Stromal cell of bone marrow (primary cell): ENCODE measurements around the gene MAP7.

Experiments used
- DNase-seq: peaks from one replicate; pipeline ENCODE4 v3.0.0-alpha.2; 2012; ENCODE audit warnings: low read depth

The MAP7 gene

DNA sequence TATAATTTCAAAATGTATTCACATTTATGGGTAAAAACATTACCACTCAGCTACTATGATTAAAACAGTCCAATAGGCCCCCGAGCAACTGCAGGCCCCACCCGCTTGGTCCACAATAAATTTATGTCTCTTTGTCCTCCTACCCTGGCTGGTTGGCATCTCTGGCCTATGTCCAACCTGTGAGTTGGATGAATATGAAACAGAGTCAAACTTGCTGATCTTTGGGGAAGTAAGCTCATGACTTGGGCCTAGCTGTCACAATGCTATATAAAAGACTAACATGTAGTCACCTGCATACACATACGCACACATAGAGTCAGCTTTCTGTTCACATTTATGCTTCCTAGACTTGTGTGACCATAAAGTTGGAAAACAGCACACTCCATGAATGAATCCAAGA, 20.5 kb downstream of the MAP7 start:
- DNase-seq: no peak

DNA sequence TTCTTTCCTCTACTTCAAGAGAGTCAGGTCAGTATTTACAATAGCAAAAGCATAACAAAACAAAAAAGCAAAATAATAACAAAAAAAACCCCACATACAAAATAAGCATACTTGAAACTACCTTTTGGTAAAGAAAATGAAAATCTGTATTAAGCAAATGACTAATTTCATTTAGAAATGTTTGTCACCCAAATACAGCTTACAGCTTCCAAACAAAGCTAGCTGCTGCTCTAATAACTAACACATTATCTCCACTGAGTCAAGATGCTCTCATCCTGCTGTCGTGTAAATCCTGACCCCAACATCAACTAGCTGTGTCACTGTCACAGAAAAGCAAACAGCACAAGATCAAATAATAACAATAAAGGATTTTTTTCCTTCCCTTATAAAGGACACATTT, 21.7 kb downstream of the MAP7 start:
- DNase-seq: no peak

DNA sequence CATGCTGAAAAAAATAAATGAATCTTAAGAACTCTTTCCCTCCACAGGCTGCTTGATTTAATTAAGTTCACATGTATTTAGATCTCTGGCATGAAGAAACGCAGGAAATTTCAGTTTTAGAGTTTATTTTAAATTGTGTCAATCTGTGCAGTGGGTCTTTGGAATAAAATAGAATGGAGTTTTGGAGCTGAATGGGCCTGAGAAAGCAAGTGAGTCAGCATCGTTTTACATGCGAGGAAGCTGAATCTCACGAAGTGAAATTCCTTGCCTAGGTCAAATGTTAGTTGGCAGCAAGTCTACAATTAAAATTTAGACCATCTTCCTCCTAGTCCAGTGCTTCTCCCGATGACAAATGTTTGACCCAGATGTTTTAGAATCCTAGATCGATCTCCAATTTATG, 22.4 kb downstream of the MAP7 start:
- DNase-seq: no peak

- DNase-seq: no peak
These were observed 23.3 kb downstream of the MAP7 start for GRCh38 chr6:136526937-136527336.

DNA sequence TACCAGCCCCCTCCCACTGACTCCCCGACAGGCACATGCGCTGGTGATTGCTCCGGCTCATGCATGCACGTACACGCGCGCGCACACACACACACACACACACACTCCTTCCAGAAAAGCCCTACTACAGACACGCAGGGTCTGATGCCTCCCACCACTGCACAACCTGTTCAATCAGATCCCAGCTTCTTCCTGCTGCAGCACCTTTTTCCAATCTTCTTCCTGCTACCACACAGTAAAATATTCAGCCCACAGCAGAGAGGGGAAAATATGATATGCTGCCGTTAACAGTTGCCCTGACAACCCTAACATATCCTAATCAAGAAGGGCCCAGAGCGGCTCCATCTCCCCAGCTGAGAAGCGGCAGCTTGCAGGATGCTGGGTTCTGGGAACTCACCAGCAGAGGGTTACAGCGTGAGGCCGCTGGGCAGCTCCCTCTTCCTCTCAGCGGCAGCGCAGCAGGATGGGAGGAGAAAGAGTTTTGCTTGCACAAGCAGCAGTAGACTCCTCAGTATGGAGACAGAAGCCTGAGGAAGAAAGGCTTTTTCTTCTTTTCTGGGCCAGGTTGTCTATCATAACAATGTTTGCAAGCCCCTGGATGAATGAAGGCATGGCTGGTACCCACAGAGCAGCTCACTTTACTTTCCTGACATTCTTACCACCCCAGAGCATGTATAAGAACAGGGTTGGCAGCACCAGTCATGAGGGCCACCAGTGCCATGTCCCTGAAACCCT, 23.9 kb downstream of the MAP7 start:
- DNase-seq: peak; percentile 31

DNA sequence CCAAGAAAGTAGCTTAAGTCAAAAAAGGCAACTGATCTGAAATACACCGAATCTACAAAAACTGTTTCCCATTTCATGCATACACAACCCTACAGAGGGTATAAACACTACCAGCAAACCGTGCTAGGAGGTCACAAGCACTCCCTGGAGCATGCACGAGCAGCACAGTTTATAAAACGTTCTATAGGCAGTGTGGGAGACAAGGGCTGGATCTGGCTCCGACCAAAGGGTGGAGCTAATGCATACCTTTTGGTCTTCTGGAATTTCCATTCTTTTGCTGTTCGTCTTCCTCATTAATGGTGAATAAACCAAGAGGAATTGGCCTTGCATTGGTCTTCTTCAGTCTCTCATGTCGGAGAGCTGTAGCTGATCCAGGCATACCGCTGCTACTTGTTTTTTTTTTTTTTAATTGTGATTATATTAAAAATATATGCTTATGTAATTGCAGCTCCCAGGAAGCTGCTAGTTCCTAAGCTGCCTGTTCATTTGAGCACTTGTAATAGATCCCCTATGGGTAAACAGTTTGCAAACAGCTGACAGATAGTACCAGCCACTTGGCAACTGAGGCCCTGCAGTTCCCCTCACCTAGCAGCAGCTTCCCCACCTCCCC, 24.5 kb downstream of the MAP7 start:
- no peak for DNase-seq

- no peak for DNase-seq
These were observed 25.2 kb downstream of the MAP7 start for GRCh38 chr6:136524936-136525413.

DNA sequence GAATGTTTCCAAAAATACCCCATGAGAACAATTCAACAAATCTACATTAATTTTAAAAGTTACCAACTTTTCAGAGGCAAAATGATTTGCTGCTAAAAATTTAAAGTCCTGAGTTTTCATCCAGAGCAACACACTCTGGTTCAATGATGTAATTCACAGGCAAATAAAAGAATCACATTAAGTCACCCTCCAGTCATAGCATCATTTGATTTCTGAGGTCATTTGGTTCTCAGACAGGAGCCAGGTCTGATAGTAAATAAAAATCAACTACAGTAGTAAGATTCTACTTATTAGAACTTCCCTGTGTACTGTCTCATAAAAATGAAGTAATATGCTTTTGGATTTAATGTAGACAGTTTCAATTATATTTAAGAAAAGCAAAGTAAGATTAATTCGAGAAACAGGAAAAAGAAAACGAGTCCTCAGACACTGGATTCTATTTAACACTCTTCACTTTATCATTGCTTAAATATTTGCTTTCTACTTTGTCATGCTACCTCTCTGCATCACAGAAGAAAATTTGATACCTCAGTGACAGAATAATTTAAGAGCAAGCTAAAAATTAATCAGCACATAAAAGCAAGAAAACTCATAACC, 25.8 kb downstream of the MAP7 start:
- DNase-seq: no peak

DNA sequence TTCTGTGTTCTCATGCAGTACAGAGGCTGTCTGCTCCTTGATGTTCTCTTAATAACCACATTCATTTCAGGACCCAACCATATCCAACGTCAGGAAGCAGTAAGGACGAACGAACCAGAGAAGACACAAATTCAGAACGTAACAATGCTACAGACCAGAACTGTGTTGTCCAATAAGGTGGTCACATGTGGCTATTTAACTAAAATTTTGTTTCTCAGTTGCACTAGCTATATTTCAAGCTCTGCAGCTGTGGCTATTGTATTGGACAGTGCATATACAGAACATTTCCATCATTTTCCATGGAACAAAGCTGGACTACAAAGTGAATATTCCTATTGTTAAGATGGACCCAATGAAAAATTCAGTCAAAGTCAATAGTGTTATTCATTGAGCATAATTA, 27.0 kb downstream of the MAP7 start:
- DNase-seq: no peak

- no peak for DNase-seq
These were observed 27.6 kb downstream of the MAP7 start for GRCh38 chr6:136522636-136523035.

DNA sequence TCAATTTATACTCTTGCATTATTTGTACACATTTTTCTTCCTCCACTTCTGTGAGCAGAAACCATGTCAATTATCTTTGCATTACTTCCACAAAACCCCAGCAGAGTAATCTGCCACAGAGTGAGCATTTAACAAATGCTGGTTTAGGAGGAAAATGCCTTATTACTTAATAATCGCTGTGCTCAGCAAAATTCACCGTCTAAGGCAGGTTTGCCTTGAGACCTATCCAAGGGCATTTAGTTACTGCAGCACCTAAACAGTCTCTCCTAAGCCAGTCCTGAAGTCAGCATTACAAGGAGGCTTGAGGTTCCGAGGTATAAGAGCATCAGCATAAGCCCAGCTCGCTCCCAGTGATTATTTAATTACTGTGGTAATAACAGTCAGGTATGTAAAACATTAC, 28.3 kb downstream of the MAP7 start:
- DNase-seq: no peak

DNA sequence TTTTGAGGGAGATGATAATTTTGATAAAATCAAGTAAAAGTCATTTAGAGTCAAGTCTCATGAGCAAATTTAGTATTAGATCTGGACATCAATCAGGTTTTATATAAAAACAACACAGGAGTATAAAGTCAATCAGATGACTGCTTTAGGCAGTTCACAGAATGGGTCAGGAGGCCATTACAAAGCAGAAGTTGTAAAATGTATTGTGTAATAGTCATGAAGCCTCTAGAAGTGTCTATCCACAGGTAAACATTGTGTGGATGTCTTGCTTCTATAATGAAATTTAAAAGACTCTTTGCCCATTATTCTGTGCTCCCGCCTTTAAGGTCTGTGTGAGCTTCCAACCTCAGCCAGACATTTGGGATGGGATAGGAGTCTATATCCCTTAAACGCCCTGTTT, 28.8 kb downstream of the MAP7 start:
- DNase-seq: no peak

DNA sequence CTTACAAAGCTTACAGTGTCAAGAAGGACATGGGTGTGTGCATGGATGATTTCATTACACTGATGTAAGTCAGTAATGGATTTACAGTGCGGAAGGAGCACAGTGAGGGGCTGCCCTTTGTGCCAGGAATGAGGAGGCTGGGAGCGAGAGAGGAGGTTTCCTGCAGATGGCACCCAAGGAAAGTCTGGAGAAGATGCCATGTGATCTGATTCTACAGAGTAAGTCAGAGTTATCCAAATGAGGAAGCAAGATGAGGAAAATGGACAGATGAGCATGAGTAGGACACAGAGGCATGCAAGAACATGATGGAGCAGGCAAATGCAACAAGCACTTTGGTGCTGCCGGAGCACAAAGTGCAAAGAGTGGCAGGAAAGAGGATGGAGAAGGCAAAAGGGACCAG, 29.7 kb downstream of the MAP7 start:
- no peak for DNase-seq

DNA sequence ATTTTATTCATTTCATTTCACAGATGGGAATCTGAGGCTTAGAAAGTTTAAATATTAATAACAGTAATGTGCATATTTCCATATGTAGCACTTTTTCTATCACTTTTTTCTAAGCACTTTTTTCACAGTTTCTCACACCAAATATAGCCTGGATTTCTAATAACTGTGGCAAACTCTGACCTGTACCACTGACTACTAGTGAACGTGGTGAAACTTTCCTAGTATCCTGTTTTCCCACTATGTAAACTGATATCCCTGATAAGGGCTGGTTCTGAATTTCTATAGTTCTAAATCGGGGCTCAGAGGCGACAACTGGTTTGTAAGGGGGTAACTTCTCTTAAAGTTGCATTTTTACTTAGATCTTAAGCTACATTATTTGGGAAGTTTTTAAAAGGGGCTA, 32.6 kb downstream of the MAP7 start:
- DNase-seq: no peak

GRCh38 chr6:136517002-136517401, 33.2 kb downstream of the MAP7 start:
- DNase-seq: no peak

DNA sequence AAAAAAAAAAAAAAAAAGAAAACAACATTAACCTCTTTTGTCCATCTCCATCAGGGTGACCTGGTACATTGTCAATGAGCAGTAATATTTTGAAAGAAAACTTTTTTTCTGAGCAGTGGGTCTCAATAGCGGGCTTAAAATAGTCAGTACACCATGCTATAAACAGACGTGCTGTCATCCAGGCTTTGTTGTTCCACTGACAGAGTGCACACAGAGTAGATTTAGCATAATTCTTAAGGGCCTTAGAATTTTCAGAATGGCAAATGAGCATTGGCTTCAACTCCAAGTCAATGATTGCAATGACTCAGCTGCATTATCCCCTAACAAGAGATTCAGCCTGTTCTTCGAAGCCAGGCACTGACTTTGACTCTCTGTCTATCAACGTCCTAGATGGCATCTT, 35.6 kb downstream of the MAP7 start:
- no peak for DNase-seq

GRCh38 chr6:136511926-136512325, 38.3 kb downstream of the MAP7 start:
- no peak for DNase-seq

DNA sequence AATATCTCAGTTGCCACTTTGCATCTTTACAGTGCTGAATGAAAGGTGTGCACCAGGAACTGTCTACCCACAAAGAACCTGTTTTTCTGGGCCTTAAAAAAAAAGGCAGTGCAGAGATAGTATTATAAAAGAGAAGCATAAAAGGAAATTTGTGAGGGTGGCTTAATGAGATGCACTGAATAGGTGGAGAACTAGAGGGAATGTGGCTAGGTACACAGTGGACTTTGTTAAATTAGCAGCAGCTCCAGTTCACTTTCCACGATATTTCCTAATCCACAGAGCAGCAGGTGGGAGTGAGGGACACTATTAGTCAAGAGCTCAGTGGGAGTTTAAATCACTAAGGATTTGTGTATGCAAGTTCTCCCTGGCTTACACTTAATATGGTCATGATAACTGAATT, 38.8 kb downstream of the MAP7 start:
- no peak for DNase-seq

DNA sequence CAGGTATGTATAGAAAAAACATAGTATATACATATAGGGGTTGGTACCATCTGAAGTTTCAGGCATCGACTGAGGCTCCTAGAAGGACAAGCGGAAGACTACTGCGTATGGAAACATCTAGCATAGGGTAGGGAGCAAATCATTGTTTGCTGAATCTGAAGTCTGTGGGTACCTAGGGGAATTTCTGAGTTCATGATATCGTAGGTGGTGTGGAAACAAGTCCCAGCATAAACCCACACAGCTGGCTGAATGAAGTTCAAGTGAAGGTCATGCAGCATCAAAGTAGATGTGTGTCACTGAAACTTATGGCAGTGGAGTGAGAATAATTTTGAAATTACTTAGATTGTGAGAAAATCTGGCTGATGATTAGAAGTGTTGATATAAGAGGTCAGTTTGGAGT, 39.4 kb downstream of the MAP7 start:
- no peak for DNase-seq

- no peak for DNase-seq
These were observed 39.9 kb downstream of the MAP7 start for GRCh38 chr6:136510299-136510698.

DNA sequence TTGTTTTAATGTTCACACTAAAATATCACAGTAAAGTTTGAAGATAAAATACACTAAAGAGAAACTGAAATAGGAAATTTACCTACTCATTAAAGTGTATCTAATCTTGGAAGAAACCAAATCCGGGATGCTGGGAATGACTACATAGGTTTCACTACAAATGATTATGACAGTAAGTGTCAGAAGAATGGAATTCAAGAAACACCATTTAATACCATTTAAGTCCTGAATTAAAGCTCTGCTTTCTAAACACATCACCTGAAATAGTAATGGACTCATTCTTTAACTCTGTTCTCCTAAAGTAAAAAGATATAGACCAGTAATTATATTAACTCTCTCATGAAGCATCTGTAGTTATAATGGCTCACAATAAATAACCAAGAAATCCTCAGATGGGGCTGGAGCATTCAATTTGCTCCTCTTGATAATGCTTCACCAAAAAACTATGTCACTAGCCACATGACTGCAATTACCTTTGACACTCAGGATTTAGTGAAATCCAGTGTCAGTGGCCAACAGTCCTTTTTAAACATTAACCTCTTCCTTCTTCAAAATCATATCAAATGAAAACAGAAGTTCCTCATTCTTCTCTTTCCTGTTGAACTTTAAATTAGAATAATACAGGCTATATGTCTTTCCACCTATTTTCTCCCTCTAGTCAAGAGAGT, 41.4 kb downstream of the MAP7 start:
- DNase-seq: no peak

GRCh38 chr6:136506124-136506799, 44.0 kb downstream of the MAP7 start:
- DNase-seq: no peak
